Esophagus squamous epithelium (tissue), 5 donors: Measurements from ENCODE around the gene TIPARP. TPM values are rescaled to one million over a fixed set of nuclear protein-coding genes. Genes with fewer than 3 reads are reported as not detected.

ENCODE experiments used
- DNase-seq: peaks from one replicate; lab custom pipeline; 2025; lab: John Stamatoyannopoulos, UW
- H3K27ac ChIP-seq, 4 donors: fragments of 200-600 bp; sonication (generic); one replicate each; pipeline ENCODE4 v1.5.1; 2016 to 2019; ENCODE audit warnings: mild to moderate bottlenecking in 1 of 4
- H3K27me3 ChIP-seq, 4 donors: fragments of 200-600 bp; sonication (generic); 1 replicate in 3 of 4; 2 replicates in 1 of 4; pipeline versions ENCODE4 v1.5.1 to v1.6.0; 2017 to 2021; ENCODE audit warnings: antibody characterized with exemption in 1 of 4
- H3K36me3 ChIP-seq, 3 donors: fragments of 200-600 bp; sonication (generic); one replicate each; pipeline ENCODE4 v1.5.1; 2016 to 2019
- H3K4me1 ChIP-seq, 3 donors: fragments of 200-600 bp; sonication (generic); one replicate each; pipeline ENCODE4 v1.5.1; 2017 to 2019
- H3K4me3 ChIP-seq, 4 donors: fragments of 200-600 bp; sonication (generic); 1 replicate in 3 of 4; 2 replicates in 1 of 4; pipeline ENCODE4 v1.5.1; 2016 to 2019; ENCODE audit warnings: mild to moderate bottlenecking in 2 of 4, moderate library complexity in 1 of 4
- H3K9me3 ChIP-seq, 3 donors: fragments of 200-600 bp; sonication (generic); one replicate each; pipeline ENCODE4 v1.5.1; 2016 to 2019
- CTCF ChIP-seq, 6 experiments: fragments of 450-650 bp in 4 of 6; fragments of 200-600 bp in 2 of 6; sonication (generic) in 2 of 6; IDR thresholded peaks; one replicate each; pipeline ENCODE4 v1.5.1; 2016 to 2019; ENCODE audit warnings: antibody characterized with exemption in 6 of 6, mild to moderate bottlenecking in 4 of 6, moderate library complexity in 4 of 6
- POLR2A ChIP-seq, 4 donors: fragments of 450-650 bp; IDR thresholded peaks; one replicate each; pipeline ENCODE4 v1.6.1; 2017; ENCODE audit warnings: antibody characterized with exemption in 4 of 4, mild to moderate bottlenecking in 4 of 4, moderate library complexity in 3 of 4
- WGBS, 2 donors: methylation state at CpG; one replicate each; pipeline ENCODE4 v1.1.5; 2018; 5-methylcytosine and 5-hydroxymethylcytosine counted together
- intact Hi-C: fragments of 100-400 bp; cut with DNase I; formaldehyde crosslinking; loops from one replicate; pipeline ENCODE4 v1.15.0; 2022
- total RNA-seq, 4 donors: library from RNA; depleted of rRNA; stranded (reverse); fragments of >200 nt; gene quantifications; one replicate each; pipeline ENCODE4 v1.1.0, GENCODE V29; 2016
- donor health status: DM: yes; HTN: yes; CAD: no.

The TIPARP gene
- total RNA-seq, 4 donors from 2014 or later, result 28.0 to 40.4 (median 38.0) TPM

- Histone ChIP-seq H3K4me1 (no peaks in the 10 kb centered on the region), H3K9me3 (no peaks in the 10 kb centered on the region), H3K27me3 (no peaks in the 10 kb centered on the region), H3K27ac (no peak overlapping the region), H3K36me3 (no peaks in the 10 kb centered on the region), H3K4me3 (no peak overlapping the region)
- DNase-seq, result no peak
- 93 to 97% methylated on average over 2 of the region's 2 CpGs for WGBS, 2 donors
- intact Hi-C loops, result no loop called here
- TF ChIP-seq POLR2A (IDR thresholded peaks at IDR 0.05), result no peak
- no peak for TF ChIP-seq CTCF (IDR thresholded peaks at IDR 0.05)
Observed at GRCh38 chr3:156657440-156657839, 16.9 kb upstream of the TIPARP start.

DNA sequence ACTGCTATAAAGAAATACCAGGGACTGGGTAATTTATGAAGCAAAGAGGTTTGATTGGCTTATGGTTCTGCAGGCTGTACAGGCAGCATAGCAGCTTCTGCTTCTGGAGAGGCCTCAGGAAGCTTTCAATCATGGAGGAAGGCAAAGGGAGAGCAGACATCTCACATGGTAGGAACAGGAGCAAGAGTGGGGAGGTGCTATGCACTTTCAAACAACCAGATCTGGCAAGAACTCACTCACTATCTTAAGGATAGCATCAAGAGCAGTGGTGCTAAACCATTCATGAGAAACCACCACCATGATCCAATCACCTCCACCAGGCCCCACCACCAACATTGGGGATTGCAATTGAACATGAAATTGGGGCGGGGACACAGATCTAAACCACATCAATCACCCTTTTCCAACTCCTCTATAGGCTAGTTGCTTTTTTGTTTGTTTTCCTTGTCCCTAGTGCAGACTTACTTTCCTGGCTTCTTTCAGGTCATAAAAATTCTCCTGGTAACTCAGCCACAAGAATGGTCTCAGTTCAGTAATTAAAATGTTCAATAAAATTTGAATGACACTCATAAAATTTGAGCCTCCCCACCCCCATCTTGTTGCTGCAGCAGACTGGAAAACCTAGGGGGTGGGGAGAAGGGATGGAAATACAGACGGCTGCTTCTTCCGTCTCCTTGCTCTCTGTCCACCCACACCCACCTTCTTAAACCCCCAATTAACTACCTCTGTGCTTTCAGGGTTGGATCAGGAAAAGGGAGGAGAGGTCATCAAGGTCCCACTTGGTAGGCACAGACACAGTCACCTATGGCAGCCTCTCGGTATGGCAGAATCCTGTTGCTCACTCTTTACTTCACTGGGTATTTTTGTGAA is 16.3 kb upstream of the TIPARP start:
- WGBS, 2 donors, result 96 to 98% methylated on average over 4 of the region's 4 CpGs
- Histone ChIP-seq H3K27ac (no peak overlapping the region), H3K4me3 (no peak overlapping the region), H3K36me3 (no peaks in the 10 kb centered on the region), H3K9me3 (no peaks in the 10 kb centered on the region), H3K4me1 (no peaks in the 10 kb centered on the region), H3K27me3 (no peaks in the 10 kb centered on the region)
- DNase-seq, result no peak
- intact Hi-C loops, result no loop called here
- TF ChIP-seq POLR2A (IDR thresholded peaks at IDR 0.05), result no peak
- no peak for TF ChIP-seq CTCF (IDR thresholded peaks at IDR 0.05)

GRCh38 chr3:156658732-156659090 is 15.7 kb upstream of the TIPARP start:
- Histone ChIP-seq H3K27ac (no peak overlapping the region), H3K27me3 (no peaks in the 10 kb centered on the region), H3K4me3 (no peak overlapping the region), H3K36me3 (no peaks in the 10 kb centered on the region), H3K4me1 (no peaks in the 10 kb centered on the region), H3K9me3 (no peaks in the 10 kb centered on the region)
- DNase-seq, result no peak
- WGBS, 2 donors, result 90 to 100% methylated on average over 1 of the region's 1 CpG
- TF ChIP-seq CTCF (IDR thresholded peaks at IDR 0.05), result no peak
- TF ChIP-seq POLR2A (IDR thresholded peaks at IDR 0.05), result no peak
- intact Hi-C loops, result no loop called here

- H3K36me3 ChIP-seq, result no peaks in the 10 kb centered on the region
- no peak for TF ChIP-seq POLR2A (IDR thresholded peaks at IDR 0.05)
- TF ChIP-seq CTCF (IDR thresholded peaks at IDR 0.05), result no peak
- DNase-seq, result no peak
Observed at GRCh38 chr3:156659260-156659659, 15.1 kb upstream of the TIPARP start.

DNA sequence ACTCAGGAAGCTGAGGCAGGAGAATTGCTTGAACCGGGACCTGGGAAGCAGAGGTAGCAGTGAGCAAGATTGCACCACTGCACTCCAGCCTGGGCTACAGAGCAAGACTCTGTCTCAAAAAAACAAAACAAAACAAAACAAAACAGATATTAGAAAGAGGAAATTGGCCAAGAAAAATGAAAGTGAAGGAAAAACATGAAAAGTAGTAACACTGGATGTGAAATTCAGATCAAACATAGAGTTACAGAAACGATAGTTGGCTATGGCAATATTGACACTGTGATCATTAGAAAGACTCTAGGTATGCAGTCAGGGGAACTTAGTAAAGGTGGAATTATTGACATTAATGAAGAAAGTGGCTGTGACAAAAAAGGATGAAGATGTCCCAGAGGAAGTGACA is 13.2 kb upstream of the TIPARP start:
- H3K4me1 ChIP-seq, result peaks cover 0 to 9% (median 0%) of the 10 kb centered on the region in 3 donors
- H3K4me3 ChIP-seq, result no peak overlapping the region
- WGBS, 2 donors, result 61 to 63% methylated on average over 2 of the region's 2 CpGs
- H3K36me3 ChIP-seq, result no peaks in the 10 kb centered on the region
- H3K9me3 ChIP-seq, result no peaks in the 10 kb centered on the region
- DNase-seq, result no peak
- no peak overlapping the region for H3K27ac ChIP-seq
- intact Hi-C loops, result no loop called here
- no peak for TF ChIP-seq POLR2A (IDR thresholded peaks at IDR 0.05)
- no peak for TF ChIP-seq CTCF (IDR thresholded peaks at IDR 0.05)
- H3K27me3 ChIP-seq, result no peaks in the 10 kb centered on the region

More at GRCh38 chr3:156659260-156659659, 15.1 kb upstream of the TIPARP start:
- Histone ChIP-seq H3K4me1 (peaks cover 0 to 1% (median 0%) of the 10 kb centered on the region in 3 donors), H3K27me3 (no peaks in the 10 kb centered on the region), H3K9me3 (no peaks in the 10 kb centered on the region), H3K4me3 (no peak overlapping the region), H3K27ac (no peak overlapping the region)
- intact Hi-C loops, result no loop called here
